Natural killer cell (primary cell): ENCODE measurements around the gene CFAP61. TPM values are rescaled to one million over a fixed set of nuclear protein-coding genes. Genes with fewer than 3 reads are reported as not detected.

ENCODE experiments used
- ATAC-seq, 3 donors: fragments of 150-1000 bp in 2 of 3; fragments of 200-7000 bp in 1 of 3; cut with Tn5 transposase; 1 replicate in 1 of 3; 2 replicates in 2 of 3; pipeline ENCODE4 v1.10.0; 2021; ENCODE audit warnings: mild to moderate bottlenecking in 2 of 3, moderate library complexity in 2 of 3
- DNase-seq, 2 donors: peaks; one replicate each; pipeline versions ENCODE4 v3.0.0 to v3.0.0-alpha.2; 2013 to 2021; ENCODE audit warnings: mixed read lengths in 1 of 2
- H3K27ac ChIP-seq: one replicate; pipeline ENCODE4 v1.5.1; 2013; ENCODE audit warnings: mild to moderate bottlenecking, low read length
- H3K27me3 ChIP-seq: one replicate; pipeline ENCODE4 v1.6.1; 2013; ENCODE audit warnings: low read length; ENCODE audit not compliant: control insufficient read depth, insufficient read depth
- H3K36me3 ChIP-seq: one replicate; pipeline ENCODE4 v1.6.1; 2013; ENCODE audit warnings: low read length; ENCODE audit not compliant: control insufficient read depth, insufficient read depth
- H3K4me1 ChIP-seq: one replicate; pipeline ENCODE4 v1.6.1; 2013; ENCODE audit warnings: low read length; ENCODE audit not compliant: control insufficient read depth, insufficient read depth
- H3K4me3 ChIP-seq: one replicate; pipeline ENCODE4 v1.5.1; 2013; ENCODE audit warnings: low read length
- H3K9me3 ChIP-seq: one replicate; pipeline ENCODE4 v1.6.1; 2013; ENCODE audit warnings: low read length; ENCODE audit not compliant: control insufficient read depth, insufficient read depth
- H3K27ac Mint-ChIP-seq, 2 donors: one replicate each; pipeline ENCODE4 v1.8.0; 2022; ENCODE audit warnings: mild to moderate bottlenecking in 2 of 2, mixed read lengths in 2 of 2, moderate library complexity in 1 of 2
- H3K27me3 Mint-ChIP-seq, 2 donors: one replicate each; pipeline ENCODE4 v1.8.0; 2022; ENCODE audit warnings: low read depth in 2 of 2, mixed read lengths in 2 of 2
- H3K36me3 Mint-ChIP-seq: one replicate; pipeline ENCODE4 v1.8.0; 2022; ENCODE audit warnings: mixed read lengths
- H3K4me1 Mint-ChIP-seq, 2 donors: one replicate each; pipeline ENCODE4 v1.8.0; 2022; ENCODE audit warnings: mixed read lengths in 2 of 2
- H3K4me3 Mint-ChIP-seq: one replicate; pipeline ENCODE4 v1.8.0; 2022; ENCODE audit warnings: mild to moderate bottlenecking, moderate library complexity, mixed read lengths
- H3K9me3 Mint-ChIP-seq, 2 donors: one replicate each; pipeline ENCODE4 v1.8.0; 2022; ENCODE audit warnings: mixed read lengths in 2 of 2
- CTCF ChIP-seq: fragments of 200-600 bp; IDR thresholded peaks from one replicate; pipeline ENCODE4 v1.8.0; 2022; ENCODE audit warnings: antibody characterized with exemption
- WGBS: methylation state at CpG from one replicate; pipeline ENCODE4 v1.1.7; 2013; ENCODE audit warnings: missing lambda C conversion rate; ENCODE audit not compliant: insufficient coverage; 5-methylcytosine and 5-hydroxymethylcytosine counted together
- intact Hi-C: fragments of 100-400 bp; cut with micrococcal nuclease; formaldehyde crosslinking; loops from one replicate; pipeline ENCODE4 v1.14.2; 2022
- total RNA-seq, 4 donors: library from RNA; stranded (reverse); fragments of 120-200 nt in 1 of 4; gene quantifications; one replicate each; pipeline versions ENCODE4 v1.2.3 to v1.2.4, GENCODE V29; 2013 to 2022

CFAP61 gene
- total RNA-seq, 3 donors from 2014 or later (not counting 1 experiment from before 2014, with no cell fraction given), result 1.0 to 2.1 (median 1.3) TPM

- no peak for ATAC-seq
- intact Hi-C loops, result no loop called here
- H3K27me3 Mint-ChIP-seq, result peaks cover 30 to 59% of the 10 kb centered on the region in 2 donors
- no peak overlapping the region for H3K27ac Mint-ChIP-seq
- no peaks in the 10 kb centered on the region for H3K9me3 ChIP-seq
- 88% methylated on average over 7 of the region's 7 CpGs for WGBS
- no peaks in the 10 kb centered on the region for H3K27me3 ChIP-seq
- no peak overlapping the region for H3K27ac ChIP-seq
- peaks cover 13 to 15% of the 10 kb centered on the region in 2 donors for H3K4me1 Mint-ChIP-seq
- no peak for TF ChIP-seq CTCF
- no peaks in the 10 kb centered on the region for H3K36me3 ChIP-seq
- H3K4me3 ChIP-seq, result no peak overlapping the region
- H3K4me1 ChIP-seq, result peaks cover 18% of the 10 kb centered on the region
- no peak overlapping the region for H3K4me3 Mint-ChIP-seq
- H3K9me3 Mint-ChIP-seq, result no peaks in the 10 kb centered on the region
- H3K36me3 Mint-ChIP-seq, result no peaks in the 10 kb centered on the region
- DNase-seq, result no peak
These were observed 47.0 kb upstream of the CFAP61 start for GRCh38 chr20:20005342-20005741.

- Mint-ChIP-seq H3K27me3 (peaks cover 9 to 23% of the 10 kb centered on the region in 2 donors), H3K4me1 (no peaks in the 10 kb centered on the region), H3K4me3 (no peak overlapping the region), H3K27ac (no peak overlapping the region), H3K36me3 (no peaks in the 10 kb centered on the region), H3K9me3 (no peaks in the 10 kb centered on the region)
- DNase-seq (no peak), ATAC-seq (no peak)
- Histone ChIP-seq H3K4me3 (no peak overlapping the region), H3K27ac (no peak overlapping the region), H3K4me1 (no peaks in the 10 kb centered on the region), H3K36me3 (no peaks in the 10 kb centered on the region), H3K27me3 (no peaks in the 10 kb centered on the region), H3K9me3 (no peaks in the 10 kb centered on the region)
- WGBS, result 76% methylated on average over 14 of the region's 14 CpGs
- TF ChIP-seq CTCF, result no peak
- intact Hi-C loops, result no loop called here
These were observed 42.5 kb upstream of the CFAP61 start for GRCh38 chr20:20009784-20010253.

GRCh38 chr20:20010639-20011500 is 41.5 kb upstream of the CFAP61 start:
- Histone ChIP-seq H3K36me3 (no peaks in the 10 kb centered on the region), H3K27me3 (no peaks in the 10 kb centered on the region), H3K27ac (no peak overlapping the region), H3K9me3 (no peaks in the 10 kb centered on the region), H3K4me3 (no peak overlapping the region), H3K4me1 (no peaks in the 10 kb centered on the region)
- intact Hi-C loops, result no loop called here
- H3K4me3 Mint-ChIP-seq, result no peak overlapping the region
- TF ChIP-seq CTCF, result no peak
- ATAC-seq (no peak), DNase-seq (no peak)
- no peaks in the 10 kb centered on the region for H3K36me3 Mint-ChIP-seq
- WGBS, result 70% methylated on average over 4 of the region's 4 CpGs
- no peaks in the 10 kb centered on the region for H3K9me3 Mint-ChIP-seq
- peaks cover 9 to 18% of the 10 kb centered on the region in 2 donors for H3K27me3 Mint-ChIP-seq
- H3K27ac Mint-ChIP-seq, result no peak overlapping the region
- no peaks in the 10 kb centered on the region for H3K4me1 Mint-ChIP-seq
